Esophagus (tissue), 2 donors: ENCODE measurements around the gene PCBP3. TPM values are rescaled to one million over a fixed set of nuclear protein-coding genes. Genes with fewer than 3 reads are reported as not detected.

Source experiments
- H3K27ac ChIP-seq, 2 donors: one replicate each; pipeline ENCODE4 v1.5.1; 2013; ENCODE audit warnings: low read depth in 2 of 2, mild to moderate bottlenecking in 2 of 2, inconsistent platforms in 1 of 2, low read length in 1 of 2, moderate library complexity in 1 of 2
- H3K27me3 ChIP-seq, 2 donors: one replicate each; pipeline ENCODE4 v1.6.1; 2013; ENCODE audit warnings: low read length in 2 of 2, control low read depth in 1 of 2, mild to moderate bottlenecking in 1 of 2; ENCODE audit not compliant: insufficient read depth in 2 of 2, control insufficient read depth in 1 of 2
- H3K36me3 ChIP-seq, 2 donors: one replicate each; pipeline ENCODE4 v1.6.1; 2013; ENCODE audit warnings: low read length in 1 of 2; ENCODE audit not compliant: control insufficient read depth in 2 of 2, insufficient read depth in 2 of 2
- H3K4me1 ChIP-seq, 2 donors: one replicate each; pipeline ENCODE4 v1.6.1; 2013; ENCODE audit warnings: low read length in 1 of 2; ENCODE audit not compliant: control insufficient read depth in 2 of 2, insufficient read depth in 2 of 2
- H3K4me3 ChIP-seq, 2 donors: one replicate each; pipeline ENCODE4 v1.5.1; 2013; ENCODE audit warnings: low read length in 2 of 2, mild to moderate bottlenecking in 2 of 2, low read depth in 1 of 2, moderate library complexity in 1 of 2
- H3K9me3 ChIP-seq, 2 donors: one replicate each; pipeline ENCODE4 v1.6.1; 2013; ENCODE audit warnings: mild to moderate bottlenecking in 2 of 2, low read depth in 1 of 2, low read length in 1 of 2, moderate library complexity in 1 of 2; ENCODE audit not compliant: control insufficient read depth in 2 of 2, insufficient read depth in 1 of 2
- WGBS, 2 donors: extraction: QIAGEN DNeasy Blood & Tissue Kit; methylation state at CpG; one replicate each; pipeline ENCODE4 v1.1.7; 2013; 5-methylcytosine and 5-hydroxymethylcytosine counted together
- polyA plus RNA-seq, 2 donors: library from polyadenylated mRNA; stranded (reverse); fragments of 200-250 nt; gene quantifications; one replicate each; pipeline ENCODE4 v1.2.3, GENCODE V29; 2013
- donor health status: healthy with polysubstance abuse.
- donor health status: Bipolar disorder and iron deficiency.

Gene PCBP3
- polyA plus RNA-seq, 2 donors: 0.24 to 0.67 TPM

DNA sequence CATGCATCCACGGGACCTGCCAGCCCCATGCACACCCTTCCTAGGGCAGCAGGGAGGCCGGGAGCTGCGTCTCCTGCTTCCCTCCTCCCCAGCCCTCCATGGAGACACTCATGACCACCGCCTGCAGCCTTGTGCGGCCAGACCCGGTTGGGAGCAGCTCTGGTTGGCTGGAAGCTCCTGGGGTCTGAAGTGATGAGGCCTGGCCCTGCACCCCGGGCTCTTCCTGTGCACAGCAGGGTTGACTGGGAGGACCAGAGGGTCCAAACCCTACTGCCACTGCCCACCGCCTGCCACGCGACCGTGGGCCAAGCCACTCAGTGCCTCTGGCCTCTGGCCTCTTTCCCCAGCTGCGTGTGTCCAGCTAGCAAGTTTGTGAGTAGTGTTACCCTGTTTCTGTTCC is 226.9 kb downstream of the PCBP3 start:
- H3K27ac ChIP-seq: no peak overlapping the region
- H3K9me3 ChIP-seq: no peaks in the 10 kb centered on the region
- no peaks in the 10 kb centered on the region for H3K27me3 ChIP-seq
- H3K4me1 ChIP-seq: no peaks in the 10 kb centered on the region
- WGBS, 2 donors: 77 to 80% methylated on average over 12 of the region's 12 CpGs
- no peaks in the 10 kb centered on the region for H3K36me3 ChIP-seq
- no peak overlapping the region for H3K4me3 ChIP-seq

GRCh38 chr21:45870851-45871615 is 227.5 kb downstream of the PCBP3 start:
- 83 to 84% methylated on average over 17 of the region's 17 CpGs for WGBS, 2 donors
- Histone ChIP-seq H3K4me3 (no peak overlapping the region), H3K27me3 (no peaks in the 10 kb centered on the region), H3K4me1 (no peaks in the 10 kb centered on the region), H3K27ac (no peak overlapping the region), H3K9me3 (no peaks in the 10 kb centered on the region), H3K36me3 (no peaks in the 10 kb centered on the region)

- WGBS, 2 donors: 77 to 83% methylated on average over 22 of the region's 22 CpGs
- Histone ChIP-seq H3K36me3 (no peaks in the 10 kb centered on the region), H3K4me3 (no peak overlapping the region), H3K27ac (no peak overlapping the region), H3K9me3 (no peaks in the 10 kb centered on the region), H3K27me3 (no peaks in the 10 kb centered on the region), H3K4me1 (no peaks in the 10 kb centered on the region)
Observed at GRCh38 chr21:45871616-45872236, 228.2 kb downstream of the PCBP3 start.

DNA sequence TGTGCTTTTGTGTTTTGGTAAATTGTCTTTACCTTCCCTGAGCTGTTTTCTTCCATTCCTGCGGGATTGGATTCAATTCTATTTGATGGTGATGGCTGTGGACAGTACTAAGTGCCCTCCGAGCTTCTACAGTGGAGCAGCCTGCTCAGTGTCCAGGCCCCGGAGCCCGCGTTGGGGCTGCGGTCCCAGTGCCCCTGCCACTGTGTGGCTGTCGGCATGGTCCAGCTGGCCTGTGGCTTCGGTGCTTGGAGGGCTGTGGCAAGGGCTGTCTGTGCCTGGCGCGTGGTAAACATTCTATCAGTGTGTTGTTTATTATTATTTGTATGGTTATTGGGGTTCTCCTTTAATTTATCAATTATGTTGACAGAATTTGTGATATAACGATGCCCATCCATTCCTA is 228.9 kb downstream of the PCBP3 start:
- no peaks in the 10 kb centered on the region for H3K36me3 ChIP-seq
- no peaks in the 10 kb centered on the region for H3K9me3 ChIP-seq
- no peaks in the 10 kb centered on the region for H3K27me3 ChIP-seq
- 87 to 91% methylated on average over 11 of the region's 11 CpGs for WGBS, 2 donors
- no peak overlapping the region for H3K27ac ChIP-seq
- H3K4me3 ChIP-seq: no peak overlapping the region
- no peaks in the 10 kb centered on the region for H3K4me1 ChIP-seq

GRCh38 chr21:45872902-45873301 is 229.4 kb downstream of the PCBP3 start:
- 77 to 83% methylated on average over 11 of the region's 11 CpGs for WGBS, 2 donors
- Histone ChIP-seq H3K9me3 (no peaks in the 10 kb centered on the region), H3K36me3 (no peaks in the 10 kb centered on the region), H3K27ac (no peak overlapping the region), H3K27me3 (no peaks in the 10 kb centered on the region), H3K4me3 (no peak overlapping the region), H3K4me1 (no peaks in the 10 kb centered on the region)

DNA sequence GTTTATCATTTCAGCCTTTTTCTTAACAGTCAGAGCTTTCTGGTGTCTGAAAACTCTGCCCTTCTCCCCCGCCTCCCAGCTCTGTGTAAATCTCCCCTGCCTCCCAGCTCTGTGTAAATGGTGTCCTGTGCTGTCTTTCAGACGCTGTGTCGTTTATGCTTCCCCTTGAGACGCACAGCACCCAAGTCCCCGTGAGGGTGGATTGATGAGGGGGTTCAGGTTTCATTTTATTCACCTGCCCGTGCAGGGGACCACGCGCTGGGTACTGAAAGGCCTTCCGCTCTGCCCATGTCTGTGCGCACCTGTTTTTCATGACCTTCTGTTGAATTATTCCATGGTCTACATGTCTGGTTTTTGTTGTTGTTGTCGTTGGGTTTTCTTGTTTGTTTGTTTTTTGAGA is 229.9 kb downstream of the PCBP3 start:
- no peaks in the 10 kb centered on the region for H3K36me3 ChIP-seq
- no peak overlapping the region for H3K27ac ChIP-seq
- 83 to 86% methylated on average over 11 of the region's 11 CpGs for WGBS, 2 donors
- no peak overlapping the region for H3K4me3 ChIP-seq
- no peaks in the 10 kb centered on the region for H3K9me3 ChIP-seq
- H3K4me1 ChIP-seq: no peaks in the 10 kb centered on the region
- H3K27me3 ChIP-seq: no peaks in the 10 kb centered on the region

DNA sequence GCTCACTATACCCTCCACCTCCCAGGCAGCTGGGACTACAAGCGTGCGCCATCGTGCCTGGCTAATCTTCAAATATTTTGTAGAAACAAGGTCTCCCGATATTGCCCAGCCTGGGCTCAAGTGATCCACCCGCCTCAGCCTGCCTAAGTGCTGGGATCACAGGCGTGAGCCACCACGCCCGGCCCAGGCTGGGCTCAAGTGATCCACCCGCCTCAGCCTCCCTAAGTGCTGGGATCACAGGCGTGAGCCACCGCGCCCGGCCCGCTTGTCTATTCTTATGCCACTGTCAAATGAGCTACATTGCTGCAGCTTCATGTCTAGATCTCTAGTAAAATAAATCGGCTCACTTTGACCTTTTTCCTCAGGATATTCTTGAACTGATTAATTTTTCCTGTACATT is 230.3 kb downstream of the PCBP3 start:
- H3K27me3 ChIP-seq: no peaks in the 10 kb centered on the region
- H3K36me3 ChIP-seq: no peaks in the 10 kb centered on the region
- H3K27ac ChIP-seq: no peak overlapping the region
- no peaks in the 10 kb centered on the region for H3K4me1 ChIP-seq
- H3K4me3 ChIP-seq: no peak overlapping the region
- 75 to 82% methylated on average over 15 of the region's 15 CpGs for WGBS, 2 donors
- no peaks in the 10 kb centered on the region for H3K9me3 ChIP-seq

- Histone ChIP-seq H3K27me3 (no peaks in the 10 kb centered on the region), H3K9me3 (no peaks in the 10 kb centered on the region), H3K36me3 (no peaks in the 10 kb centered on the region), H3K4me3 (no peak overlapping the region), H3K4me1 (no peaks in the 10 kb centered on the region), H3K27ac (no peak overlapping the region)
- 56 to 64% methylated on average over 32 to 33 of the region's 33 CpGs for WGBS, 2 donors
Observed at GRCh38 chr21:45874716-45875415, 231.3 kb downstream of the PCBP3 start.

DNA sequence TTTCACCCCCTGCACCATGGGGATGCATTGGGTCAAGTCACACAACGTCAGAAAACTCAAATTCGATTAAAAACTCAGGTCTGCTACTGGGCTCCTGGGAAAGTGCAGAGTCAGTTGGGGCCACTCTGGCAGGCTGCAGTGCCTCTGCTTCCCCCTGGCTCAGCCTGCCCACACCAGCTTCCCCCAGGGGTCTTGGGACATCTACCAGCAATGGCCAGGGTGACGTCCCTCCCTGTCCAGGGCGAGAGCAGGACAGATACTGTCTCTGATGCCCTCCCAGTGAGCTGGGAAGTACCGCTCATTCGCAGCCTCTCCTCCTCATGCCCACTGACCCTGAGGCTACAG is 231.9 kb downstream of the PCBP3 start:
- H3K36me3 ChIP-seq: no peaks in the 10 kb centered on the region
- H3K27me3 ChIP-seq: no peaks in the 10 kb centered on the region

More for the DNA sequence above, 231.9 kb downstream of the PCBP3 start:
- Histone ChIP-seq H3K4me3 (no peak overlapping the region), H3K4me1 (no peaks in the 10 kb centered on the region), H3K27ac (no peak overlapping the region), H3K9me3 (no peaks in the 10 kb centered on the region)
- WGBS, 2 donors: 68 to 72% methylated on average over 6 of the region's 6 CpGs
